M059J (cell line): ENCODE data around the gene PLOD3. TPM values are rescaled to one million over a fixed set of nuclear protein-coding genes. Genes with fewer than 3 reads are reported as not detected.
A peak's percentile ranks its signal among the peaks of the same experiment; 100 is the strongest.

Source experiments
- DNase-seq: peaks from one replicate; pipeline ENCODE4 v3.0.0-alpha.2; 2012; ENCODE audit warnings: low read depth
- total RNA-seq: library from RNA; depleted of rRNA; stranded (reverse); fragments of >200 nt; shearing (Covaris generic); gene quantifications from 2 replicates; pipeline ENCODE4 v1.2.3, GENCODE V29; 2014; rRNA removed

The PLOD3 gene
- total RNA-seq, 1 experiment from 2014 or later = 129 TPM

DNA sequence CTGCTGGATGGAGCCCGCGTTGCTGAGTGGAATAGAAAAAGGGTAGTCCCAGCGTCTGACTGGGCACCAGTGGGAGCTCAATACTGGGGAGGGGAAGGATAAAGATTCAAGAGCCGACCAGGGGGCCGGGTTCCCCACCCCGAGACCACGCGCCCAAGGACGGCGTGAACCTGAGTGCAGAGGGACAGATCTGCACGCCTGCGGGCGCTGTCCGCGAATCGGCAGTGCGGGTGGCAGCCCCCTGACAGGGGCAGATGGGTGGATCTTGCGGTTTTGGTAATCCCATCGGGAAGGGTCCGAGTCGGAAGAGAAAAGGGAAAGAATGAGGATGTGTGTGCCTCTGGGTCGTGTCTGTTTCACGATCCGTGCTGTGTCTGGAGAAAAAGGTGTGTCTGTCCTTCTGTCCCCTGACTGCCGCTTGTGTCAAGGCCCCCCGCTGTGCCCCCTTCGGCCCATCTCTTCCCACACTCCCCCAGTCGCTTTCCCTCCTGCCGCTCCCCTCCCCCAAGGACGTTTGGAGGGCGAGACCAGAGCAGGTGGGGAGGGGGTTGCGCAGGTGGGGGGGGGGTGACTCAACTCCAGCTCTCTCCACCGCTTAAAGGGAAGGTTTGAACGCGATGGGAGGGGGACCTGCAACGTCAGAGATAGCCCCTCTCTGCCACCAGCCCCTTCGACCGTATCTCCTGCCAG lies 51.3 kb downstream of the PLOD3 start:
- DNase-seq = no peak

GRCh38 chr7:101165075-101165957 lies 52.1 kb downstream of the PLOD3 start, which contains the start of gene VGF:
Gene VGF, minus strand, starts transcription at chr7:101165569. Its CDS starts 726 bp downstream, at chr7:101164843.
- peak; percentile 93 for DNase-seq

GRCh38 chr7:101164071-101164840 lies 53.1 kb downstream of the PLOD3 start:
- DNase-seq = peak; percentile 63

GRCh38 chr7:101163279-101164070 lies 53.9 kb downstream of the PLOD3 start:
- DNase-seq = peak; percentile 53

DNA sequence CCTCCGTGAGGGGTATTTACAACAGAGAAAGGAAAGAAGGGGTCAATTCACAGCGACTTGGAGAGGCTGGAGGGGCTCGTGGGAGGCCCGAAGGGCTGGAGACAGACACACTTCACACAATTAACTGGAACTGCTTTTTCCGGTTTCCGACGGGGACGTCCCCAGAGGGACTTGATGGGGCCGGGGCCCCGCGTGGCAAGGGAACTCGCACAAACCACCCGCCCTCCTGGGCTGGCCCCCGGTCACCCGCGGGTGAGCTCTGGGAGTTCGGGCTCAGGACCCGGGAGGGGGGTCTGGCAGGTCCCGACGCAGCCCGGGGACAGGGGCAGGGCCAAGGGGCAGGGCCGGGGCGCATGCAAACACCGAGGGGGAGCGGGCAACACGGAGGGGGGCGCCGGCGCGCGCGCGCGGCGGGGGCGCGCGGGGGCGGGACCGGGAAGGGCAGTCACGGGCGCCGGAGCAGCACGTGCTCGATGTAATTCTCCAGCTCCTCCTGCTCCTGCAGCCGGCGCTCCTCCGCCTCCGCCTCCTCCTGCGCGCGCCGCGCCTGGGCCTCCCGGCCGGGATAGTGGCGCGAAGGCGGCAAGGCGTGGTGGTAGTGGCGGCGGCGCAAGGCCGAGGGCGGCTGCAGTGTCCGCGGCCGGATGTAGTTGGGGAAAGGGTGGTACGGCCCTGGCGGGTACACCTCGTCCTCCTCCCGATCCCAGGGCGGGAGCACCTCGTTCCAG lies 54.7 kb downstream of the PLOD3 start:
- peak; percentile 63 for DNase-seq

- no peak for DNase-seq
Observed at GRCh38 chr7:101161692-101162471, 55.5 kb downstream of the PLOD3 start.

DNA sequence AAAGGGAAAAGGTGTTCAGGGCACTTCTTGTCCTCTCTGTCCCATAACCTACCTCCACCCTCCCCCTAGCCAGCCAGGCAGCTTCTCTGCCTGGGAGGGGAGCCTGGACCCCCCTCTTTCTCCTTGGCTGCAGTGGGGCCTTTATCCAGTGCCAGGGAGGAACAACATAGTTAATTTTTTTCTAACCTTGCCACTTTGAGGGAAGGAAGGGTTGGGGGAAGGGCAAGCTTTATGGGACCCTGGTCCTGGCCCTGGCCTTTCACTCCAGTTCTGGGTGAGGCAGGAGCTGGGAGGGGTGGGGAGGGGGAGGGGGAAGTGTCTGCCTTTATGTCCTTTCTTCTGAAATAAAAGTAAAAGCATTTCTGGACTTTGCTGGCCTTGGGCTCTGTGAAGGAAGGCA lies 56.5 kb downstream of the PLOD3 start:
- no peak for DNase-seq

GRCh38 chr7:101159696-101160674 lies 57.4 kb downstream of the PLOD3 start:
- DNase-seq = peak; percentile 61

DNA sequence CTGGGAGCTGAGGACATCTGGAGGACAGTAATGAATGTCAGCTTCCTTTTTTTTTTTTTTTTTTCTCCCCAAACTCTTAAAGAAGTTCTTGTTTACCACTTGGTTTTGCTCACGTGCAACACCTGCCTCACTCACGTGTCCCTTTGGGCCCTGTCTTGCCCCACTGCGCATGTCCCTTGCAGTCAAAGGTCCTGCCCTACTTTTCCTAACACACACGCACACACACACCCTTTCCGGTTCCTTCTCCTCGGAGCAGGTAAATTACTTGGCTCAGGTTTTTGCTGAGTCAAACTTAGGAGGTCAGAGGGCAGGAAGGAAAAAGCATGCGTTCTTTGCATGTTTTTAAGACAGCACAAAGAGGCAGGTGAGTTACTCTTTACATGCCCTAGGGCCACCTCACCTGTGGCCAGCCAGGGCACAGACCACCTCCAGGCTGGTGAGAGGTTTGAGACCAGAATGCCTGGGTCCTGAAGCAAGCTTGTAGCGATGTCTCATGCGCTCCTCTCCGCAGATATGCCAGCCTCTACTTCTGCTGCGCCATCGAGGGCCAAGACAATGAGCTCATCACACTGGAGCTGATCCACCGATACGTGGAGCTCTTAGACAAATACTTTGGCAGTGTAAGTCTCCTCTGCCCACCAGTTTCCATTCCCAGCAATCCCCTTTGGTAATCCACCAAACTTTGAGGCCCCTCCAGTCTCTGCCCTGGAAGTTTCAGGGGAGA lies 60.4 kb downstream of the PLOD3 start:
- DNase-seq = no peak

DNA sequence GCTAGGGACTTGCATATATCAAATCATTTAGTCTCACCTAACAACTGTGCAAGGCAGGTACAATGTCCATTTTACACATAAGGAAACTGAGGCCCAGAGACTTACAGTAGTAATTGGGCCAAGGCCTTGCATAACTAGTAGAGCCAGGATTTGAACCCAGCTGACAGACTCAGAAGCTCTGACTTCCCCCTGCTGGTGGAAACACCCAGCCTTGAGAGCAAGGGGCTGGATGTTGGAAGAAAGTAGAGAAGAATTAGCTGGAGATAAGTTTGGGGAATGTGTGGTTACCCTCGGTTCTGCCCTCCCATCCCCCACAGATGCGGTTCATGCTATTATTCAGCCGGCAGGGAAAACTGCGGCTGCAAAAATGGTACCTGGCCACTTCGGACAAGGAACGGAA lies 61.1 kb downstream of the PLOD3 start:
- no peak for DNase-seq

Other genes with a start within 250 kb of the PLOD3 start
- 1.4 and 4.5 TPM in 2 replicates for gene MUC12, start 248.0 kb downstream of the PLOD3 start, total RNA-seq
- gene MUC17, start 197.5 kb downstream of the PLOD3 start, total RNA-seq = not detected in 2 replicates
- gene TRIM56, start 132.1 kb downstream of the PLOD3 start, total RNA-seq = 4.2 and 11.9 TPM in 2 replicates
- gene SERPINE1, start 90.5 kb downstream of the PLOD3 start, total RNA-seq = 102 and 119 TPM in 2 replicates
- gene AP1S1, start 63.1 kb downstream of the PLOD3 start, total RNA-seq = 97.2 and 106 TPM in 2 replicates
- 0.20 TPM in 1 of 2 replicates, not detected in the other for gene VGF, start 52.0 kb downstream of the PLOD3 start, total RNA-seq
- 0.12 TPM in 1 of 2 replicates, not detected in the other for gene NAT16, start 37.3 kb downstream of the PLOD3 start, total RNA-seq
- not detected in 2 replicates for gene MOGAT3, start 16.5 kb downstream of the PLOD3 start, total RNA-seq
- gene ZNHIT1, start 584 bp upstream of the PLOD3 start, total RNA-seq = 110 and 134 TPM in 2 replicates
- 1.7 and 3.2 TPM in 2 replicates for gene CLDN15, start 20.2 kb upstream of the PLOD3 start, total RNA-seq
- gene FIS1, start 27.5 kb upstream of the PLOD3 start, total RNA-seq = 106 and 146 TPM in 2 replicates
- 39.2 and 45.7 TPM in 2 replicates for gene IFT22, start 104.2 kb upstream of the PLOD3 start, total RNA-seq
- gene COL26A1, start 145.3 kb upstream of the PLOD3 start, total RNA-seq = 0.12 TPM in 1 of 2 replicates, not detected in the other